PC-3 (cell line): ENCODE measurements around the gene LRCH4.

Experiments used
- EZH2phosphoT487 ChIP-seq: fragments of 300-600 bp; sonication (generic); IDR thresholded peaks from 2 replicates; pipeline ENCODE4 v1.6.1; 2018; ENCODE audit warnings: mild to moderate bottlenecking, antibody characterized with exemption, low read length, borderline replicate concordance
- TF ChIP-seq, protein P1 (sequence below): fragments of 300-600 bp; sonication (generic); conservative IDR thresholded peaks from 2 replicates; pipeline ENCODE4 v1.5.1; 2017; ENCODE audit warnings: antibody characterized with exemption, low read depth, mild to moderate bottlenecking, low read length

DNA sequence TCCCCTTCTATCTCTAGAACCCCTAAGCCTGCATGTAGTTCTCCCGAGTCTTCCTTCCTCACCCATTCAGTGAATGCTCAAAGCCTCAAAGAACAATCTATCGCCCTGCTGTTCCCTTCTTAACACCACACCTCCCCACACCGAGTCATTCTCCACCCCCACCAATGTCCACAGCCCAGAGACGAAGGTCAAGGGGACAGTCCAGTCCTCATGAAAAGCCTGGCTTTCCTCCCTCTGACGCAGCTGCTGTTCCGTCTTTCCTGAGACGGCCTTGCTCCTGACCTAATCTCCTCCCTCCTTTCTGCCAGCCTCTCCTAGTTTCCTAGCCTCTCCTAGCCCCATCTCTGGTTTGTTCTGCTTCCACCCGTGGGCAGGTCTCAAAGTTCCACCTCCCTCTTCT, 35.6 kb upstream of the LRCH4 start:
- TF ChIP-seq, protein P1, sequence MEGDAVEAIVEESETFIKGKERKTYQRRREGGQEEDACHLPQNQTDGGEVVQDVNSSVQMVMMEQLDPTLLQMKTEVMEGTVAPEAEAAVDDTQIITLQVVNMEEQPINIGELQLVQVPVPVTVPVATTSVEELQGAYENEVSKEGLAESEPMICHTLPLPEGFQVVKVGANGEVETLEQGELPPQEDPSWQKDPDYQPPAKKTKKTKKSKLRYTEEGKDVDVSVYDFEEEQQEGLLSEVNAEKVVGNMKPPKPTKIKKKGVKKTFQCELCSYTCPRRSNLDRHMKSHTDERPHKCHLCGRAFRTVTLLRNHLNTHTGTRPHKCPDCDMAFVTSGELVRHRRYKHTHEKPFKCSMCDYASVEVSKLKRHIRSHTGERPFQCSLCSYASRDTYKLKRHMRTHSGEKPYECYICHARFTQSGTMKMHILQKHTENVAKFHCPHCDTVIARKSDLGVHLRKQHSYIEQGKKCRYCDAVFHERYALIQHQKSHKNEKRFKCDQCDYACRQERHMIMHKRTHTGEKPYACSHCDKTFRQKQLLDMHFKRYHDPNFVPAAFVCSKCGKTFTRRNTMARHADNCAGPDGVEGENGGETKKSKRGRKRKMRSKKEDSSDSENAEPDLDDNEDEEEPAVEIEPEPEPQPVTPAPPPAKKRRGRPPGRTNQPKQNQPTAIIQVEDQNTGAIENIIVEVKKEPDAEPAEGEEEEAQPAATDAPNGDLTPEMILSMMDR, result no peak
- no peak for TF ChIP-seq EZH2phosphoT487
